Ureter (tissue), 1 donor: Measurements from ENCODE around the gene ACSS1. TPM values are rescaled to one million over a fixed set of nuclear protein-coding genes. Genes with fewer than 3 reads are reported as not detected.

ENCODE experiments used
- DNase-seq: peaks from one replicate; pipeline ENCODE4 v3.0.0-alpha.2; 2020; ENCODE audit warnings: low spot score
- total RNA-seq: library from RNA; stranded (reverse); gene quantifications from one replicate; pipeline ENCODE4 v1.2.4, GENCODE V29; 2023
- donor health status: DM: yes; HTN: yes; CAD: no.

The ACSS1 gene
- total RNA-seq = 33.7 TPM

DNA sequence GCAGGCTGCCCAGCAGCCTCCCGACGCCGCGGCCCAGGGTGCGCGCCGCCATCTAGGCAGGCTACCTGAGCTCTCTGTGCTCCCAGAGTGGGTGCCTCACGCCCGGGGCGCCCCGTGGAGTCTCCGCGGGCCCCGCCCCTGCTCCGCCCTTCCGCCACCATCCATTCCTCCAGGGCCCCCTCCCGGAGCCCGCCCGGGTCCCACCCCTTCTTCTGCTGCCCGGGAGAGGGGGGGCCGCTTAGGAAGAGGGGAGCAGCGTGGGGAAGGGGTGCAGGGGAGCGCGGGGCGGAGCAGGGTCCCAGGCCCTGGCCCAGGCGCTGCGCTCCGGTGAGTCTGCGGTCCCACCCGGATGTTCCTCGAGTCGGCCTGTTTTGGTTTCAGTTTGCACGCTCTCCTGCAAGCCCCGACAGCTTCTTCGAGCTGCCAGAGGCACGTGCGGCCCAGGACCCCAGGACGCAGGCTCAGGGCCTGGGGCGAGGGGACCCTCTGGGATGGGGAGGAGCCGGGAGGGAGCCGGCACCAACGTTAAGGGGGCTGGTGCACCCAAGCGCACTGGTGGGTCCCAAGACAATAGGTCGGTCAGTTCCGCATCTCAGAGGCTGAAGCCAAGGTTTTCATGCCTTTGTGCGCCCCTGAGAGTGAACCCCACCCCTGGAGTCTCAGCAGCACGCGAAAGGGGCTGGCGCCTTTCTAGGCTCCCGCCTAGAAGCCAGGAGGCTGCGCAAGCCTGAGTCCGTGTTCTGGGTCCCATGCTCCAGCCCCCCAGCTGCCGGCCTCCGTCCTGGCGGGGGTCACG, at the start of gene ACSS1:
Gene ACSS1 (minus strand): TSS at position 89 of the 796 bp plus-strand sequence. CDS start 37 bp downstream, at position 52.
- peak; percentile 79 for DNase-seq

DNA sequence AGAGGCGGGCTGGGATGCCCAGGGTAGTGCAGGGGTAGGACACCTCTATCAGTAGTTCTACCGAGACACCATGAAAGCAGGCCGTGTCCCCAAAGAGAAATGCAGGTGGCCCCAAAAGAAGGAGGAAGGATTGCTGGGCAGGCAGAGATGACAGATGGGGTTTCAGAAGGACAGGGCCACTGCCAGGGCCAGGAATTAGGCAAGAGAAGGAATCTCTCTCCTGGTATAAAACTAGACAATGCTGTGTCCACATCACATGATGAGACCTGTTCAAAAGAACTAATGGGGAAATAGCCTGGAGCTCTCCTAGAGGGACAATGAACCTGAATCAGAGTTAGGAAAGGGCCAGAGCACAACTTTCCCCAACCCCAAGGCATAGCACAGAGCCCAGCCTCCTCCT, 45.6 kb upstream of the ACSS1 start:
- DNase-seq = no peak

DNA sequence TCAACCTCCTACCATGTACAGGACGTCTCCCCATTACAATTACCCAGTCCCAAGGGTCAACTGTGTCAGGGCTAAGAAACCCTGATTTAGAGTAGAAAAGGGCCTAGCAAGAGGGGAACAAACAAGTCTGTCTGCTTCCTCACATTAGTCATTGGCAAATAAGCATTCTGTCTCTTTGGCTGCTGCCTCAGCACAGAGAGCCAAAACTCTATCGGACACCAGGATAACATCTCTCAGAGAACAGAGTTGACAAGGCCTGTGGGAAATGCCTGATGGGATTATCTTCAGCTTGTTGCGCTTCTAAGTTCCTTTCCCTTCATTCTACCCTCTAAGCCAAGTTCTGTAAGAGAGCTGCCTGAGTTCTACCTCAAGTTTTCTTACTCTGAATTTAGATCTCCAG, 43.0 kb upstream of the ACSS1 start:
- DNase-seq = no peak

DNA sequence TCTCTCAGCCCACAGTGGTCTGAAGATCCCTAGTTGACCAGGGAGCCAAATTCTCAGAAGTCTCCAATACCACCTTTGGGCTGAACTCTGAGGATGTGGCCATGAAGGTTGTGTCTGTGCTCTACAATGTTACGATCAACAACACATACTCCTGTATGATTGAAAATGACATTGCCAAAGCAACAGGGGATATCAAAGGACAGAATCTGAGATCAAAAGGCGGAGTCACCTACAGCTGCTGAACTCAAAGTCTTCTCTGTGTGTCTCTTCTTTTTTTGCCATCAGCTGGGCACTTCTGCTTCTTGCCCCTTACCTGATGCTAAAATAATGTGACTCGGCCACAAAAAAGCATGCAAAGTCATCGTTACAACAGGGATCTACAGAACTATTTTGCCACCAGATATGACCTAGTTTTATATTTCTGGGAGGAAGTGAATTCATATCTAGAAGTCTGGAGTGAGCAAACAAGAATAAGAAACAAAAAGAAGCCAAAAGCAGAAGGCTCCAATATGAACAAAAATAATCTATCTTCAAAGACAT, 41.7 kb upstream of the ACSS1 start:
- DNase-seq = no peak

DNA sequence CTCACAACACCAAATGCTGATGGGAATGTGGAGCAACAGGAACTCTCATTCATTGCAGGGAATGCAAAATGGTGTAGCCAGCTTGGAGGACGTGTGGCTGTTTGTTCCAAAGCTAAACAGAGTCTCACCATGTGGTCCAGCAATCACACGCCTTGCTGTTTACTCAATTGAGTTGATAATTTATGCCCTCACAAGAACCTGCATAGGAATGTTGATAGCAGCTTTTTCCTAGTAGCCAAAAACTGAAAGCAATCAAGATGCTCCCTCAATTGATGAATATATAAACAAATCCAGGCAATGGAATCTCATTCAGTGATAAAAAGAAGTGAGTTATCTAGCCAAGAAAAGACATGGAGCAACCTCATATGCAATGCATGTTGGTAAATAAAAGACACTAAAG, 39.6 kb upstream of the ACSS1 start:
- DNase-seq = no peak

DNA sequence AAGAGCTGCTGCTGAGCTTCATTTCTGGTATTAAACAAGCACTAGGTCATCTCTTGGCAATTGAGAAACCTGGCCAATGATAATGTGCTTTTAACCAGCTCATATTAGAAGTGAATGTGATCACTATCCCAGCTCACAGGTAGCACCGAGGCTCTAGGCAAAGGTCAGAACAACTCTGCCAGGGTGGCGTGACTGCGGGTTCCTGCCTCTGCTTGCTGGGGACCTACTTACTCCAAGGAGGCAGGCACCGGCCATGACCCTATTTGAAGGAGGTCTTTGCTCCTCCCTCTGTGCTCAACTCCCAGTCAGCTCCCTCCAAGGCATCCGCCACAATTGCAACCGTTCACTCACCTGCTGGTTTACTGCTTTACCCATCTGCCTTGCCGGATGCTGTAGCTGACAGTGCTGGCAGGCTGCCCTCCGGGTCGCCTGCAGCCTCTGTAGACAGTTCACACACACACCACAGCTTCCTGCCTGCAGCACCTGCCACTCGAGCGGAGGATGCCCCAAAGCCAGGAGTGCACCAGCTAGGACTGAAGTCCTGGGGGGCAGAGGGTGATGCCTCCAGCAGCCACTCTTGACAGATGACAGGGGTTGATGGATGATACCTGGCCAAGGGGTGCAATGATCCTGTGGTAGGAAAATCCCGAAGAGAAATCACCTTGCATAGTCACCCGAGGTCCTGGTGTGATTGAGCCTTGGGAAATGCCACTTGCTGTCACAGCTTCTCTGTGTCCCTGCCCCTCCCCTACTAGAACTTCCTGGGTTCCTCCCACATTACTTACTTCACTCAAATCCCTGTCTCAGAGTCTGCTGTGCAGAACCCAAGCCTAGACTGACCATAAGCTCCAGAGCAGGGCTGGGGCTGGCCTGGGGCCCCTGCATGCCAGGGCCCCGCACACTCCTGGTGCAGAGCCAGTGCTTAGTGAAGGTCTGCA, 32.8 kb upstream of the ACSS1 start:
- DNase-seq = no peak

DNA sequence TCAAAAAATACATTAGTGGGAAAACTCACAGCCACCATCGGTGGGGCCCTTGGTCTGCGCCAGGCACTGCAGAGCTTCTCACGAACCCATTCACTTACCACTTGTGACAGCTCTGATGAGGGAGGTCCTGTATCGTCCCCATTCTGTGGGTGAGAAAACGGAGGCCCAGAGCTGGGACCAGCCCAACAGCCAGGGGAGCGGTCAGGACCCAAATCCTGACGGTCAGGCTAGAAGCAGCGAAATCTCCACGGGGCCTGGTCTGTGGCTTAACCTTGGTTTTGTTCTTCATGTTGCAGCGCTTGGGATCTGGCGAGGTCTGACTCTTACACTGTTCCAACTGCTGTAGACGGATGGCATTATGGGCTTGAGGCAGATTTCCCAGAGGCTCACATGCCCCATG, 31.7 kb upstream of the ACSS1 start:
- no peak for DNase-seq

DNA sequence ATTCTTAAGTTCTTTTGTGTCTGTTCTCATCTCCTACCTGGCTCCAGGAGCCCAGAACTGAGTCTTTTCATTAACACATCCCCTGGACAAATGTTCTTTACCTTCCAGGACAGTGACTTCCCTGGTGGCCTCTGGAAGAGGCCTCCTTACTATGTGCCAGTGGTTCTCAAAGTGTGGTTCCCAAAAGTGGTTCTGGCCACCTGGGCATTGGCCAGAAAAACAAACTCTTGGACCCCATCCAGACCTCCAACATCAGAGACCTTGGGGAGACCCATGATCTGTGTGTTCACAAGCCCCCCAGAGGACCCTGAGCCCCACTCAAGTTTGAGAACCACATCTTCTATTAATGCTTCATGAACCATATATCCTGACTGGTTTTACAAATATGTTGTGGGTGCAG, 31.2 kb upstream of the ACSS1 start:
- no peak for DNase-seq

DNA sequence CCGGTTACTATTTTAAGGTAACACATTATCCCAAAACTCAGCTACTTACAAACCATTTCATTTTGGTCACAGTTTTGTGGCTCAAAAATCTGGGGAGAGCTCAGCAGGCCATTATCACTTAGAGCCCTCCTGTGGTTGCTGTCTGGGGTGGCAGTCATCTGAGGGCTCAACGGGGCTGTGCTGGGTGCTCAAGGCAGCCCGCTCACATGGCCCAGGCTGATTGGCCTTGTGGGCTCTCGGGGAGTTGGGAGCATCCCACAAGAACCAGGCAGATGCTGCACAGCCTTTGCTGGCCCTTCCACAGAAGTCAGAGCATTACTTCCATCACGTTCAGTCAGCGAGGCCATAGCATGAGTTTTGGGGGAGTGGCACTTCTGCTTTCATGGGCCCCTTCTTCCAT, 30.3 kb upstream of the ACSS1 start:
- DNase-seq = no peak

DNA sequence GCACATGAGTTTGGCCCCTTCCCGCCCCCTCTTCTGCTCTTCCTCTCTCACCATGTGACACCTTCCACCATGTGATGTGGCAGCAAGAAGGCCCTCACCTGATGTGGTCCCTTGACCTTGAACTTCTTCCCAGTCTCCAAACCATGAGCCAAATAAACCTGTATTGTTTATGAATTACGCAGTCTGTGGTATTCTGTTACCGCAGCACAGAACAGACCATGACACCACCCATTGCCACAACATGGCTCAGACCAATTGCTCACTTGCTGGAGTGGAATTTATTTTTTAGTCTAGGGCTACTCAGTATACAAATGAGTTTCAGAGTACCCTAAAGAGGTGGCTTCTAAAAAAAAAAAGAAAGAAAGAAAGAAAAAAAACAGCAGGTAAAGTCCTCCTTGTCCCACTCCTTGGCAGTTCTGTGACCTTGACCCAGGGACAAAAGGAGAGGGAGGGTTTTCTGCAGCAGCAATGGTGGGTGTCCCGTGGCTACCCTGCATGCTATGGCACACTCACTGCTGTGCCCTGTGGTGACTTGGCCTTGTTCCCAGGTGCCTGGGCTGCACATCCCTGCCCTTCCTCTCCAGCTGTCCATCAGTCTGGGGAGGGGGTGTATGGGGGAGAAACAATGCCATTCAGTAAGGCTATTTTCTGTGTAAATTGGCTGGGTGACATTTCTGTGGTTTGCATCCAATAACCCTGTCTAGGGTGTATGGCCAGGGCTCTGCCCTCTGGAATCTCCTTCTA, 29.4 kb upstream of the ACSS1 start:
- no peak for DNase-seq

DNA sequence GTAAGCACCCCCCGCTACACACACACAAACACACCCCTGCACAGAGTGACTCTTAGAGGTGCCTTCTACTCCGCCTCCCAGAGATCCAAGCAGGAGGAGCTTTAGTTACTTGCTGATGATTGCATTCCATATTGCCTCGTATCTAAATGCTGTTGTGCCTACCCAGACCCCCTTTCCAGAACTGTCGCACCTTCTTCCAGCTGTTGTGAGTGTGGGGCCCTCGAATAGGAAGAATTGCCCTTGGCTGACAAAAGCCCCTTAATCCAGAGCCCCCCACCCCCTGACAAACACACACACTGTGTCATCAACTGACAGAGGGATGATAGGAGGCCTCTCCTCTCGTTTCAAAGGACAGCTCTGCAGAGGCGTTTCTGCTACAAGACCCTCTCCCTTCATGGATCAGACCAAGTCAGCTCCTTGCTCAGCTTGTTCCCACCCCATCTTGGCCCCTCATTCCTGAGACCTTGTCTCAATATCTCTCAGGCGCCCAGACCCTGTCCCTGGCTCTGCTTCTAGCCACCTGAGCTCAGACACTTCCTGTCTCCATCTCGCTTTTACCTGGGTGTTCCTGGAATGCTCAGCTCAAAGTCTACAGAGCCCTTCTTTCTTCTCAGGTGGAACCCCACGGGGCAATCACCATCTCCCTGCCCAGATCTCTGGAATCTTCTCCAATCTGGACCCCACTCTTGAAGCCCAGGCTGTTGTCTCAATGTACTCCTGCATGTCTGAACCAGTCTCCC, 28.0 kb upstream of the ACSS1 start:
- no peak for DNase-seq

DNA sequence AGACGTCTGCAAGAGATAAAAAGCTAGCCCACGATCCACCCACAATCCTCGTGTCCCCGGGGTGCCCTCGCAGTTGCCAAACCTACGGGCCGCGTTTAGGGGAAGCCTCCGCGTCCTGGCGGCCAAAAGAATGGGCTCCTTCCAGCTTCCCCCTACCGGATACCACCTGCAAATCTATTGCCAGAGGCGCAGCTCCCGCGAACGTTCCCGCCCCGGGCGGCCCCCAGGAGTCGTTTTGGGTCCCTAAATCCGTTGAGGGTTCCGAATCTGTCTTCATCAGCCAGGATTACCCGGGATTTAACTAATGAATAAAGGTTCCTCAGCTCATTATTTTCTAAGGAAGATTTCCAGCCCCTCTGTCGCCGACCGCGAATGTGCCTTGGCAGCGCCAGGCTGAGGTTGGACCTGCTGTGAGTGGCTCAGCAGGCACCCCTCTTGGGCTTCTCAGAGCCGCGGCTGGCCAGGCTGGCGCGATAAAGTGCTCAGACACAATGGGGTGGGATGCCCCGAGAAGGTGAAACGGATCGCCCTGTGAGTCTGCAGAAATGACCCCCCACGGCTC, 26.8 kb upstream of the ACSS1 start:
- no peak for DNase-seq

DNA sequence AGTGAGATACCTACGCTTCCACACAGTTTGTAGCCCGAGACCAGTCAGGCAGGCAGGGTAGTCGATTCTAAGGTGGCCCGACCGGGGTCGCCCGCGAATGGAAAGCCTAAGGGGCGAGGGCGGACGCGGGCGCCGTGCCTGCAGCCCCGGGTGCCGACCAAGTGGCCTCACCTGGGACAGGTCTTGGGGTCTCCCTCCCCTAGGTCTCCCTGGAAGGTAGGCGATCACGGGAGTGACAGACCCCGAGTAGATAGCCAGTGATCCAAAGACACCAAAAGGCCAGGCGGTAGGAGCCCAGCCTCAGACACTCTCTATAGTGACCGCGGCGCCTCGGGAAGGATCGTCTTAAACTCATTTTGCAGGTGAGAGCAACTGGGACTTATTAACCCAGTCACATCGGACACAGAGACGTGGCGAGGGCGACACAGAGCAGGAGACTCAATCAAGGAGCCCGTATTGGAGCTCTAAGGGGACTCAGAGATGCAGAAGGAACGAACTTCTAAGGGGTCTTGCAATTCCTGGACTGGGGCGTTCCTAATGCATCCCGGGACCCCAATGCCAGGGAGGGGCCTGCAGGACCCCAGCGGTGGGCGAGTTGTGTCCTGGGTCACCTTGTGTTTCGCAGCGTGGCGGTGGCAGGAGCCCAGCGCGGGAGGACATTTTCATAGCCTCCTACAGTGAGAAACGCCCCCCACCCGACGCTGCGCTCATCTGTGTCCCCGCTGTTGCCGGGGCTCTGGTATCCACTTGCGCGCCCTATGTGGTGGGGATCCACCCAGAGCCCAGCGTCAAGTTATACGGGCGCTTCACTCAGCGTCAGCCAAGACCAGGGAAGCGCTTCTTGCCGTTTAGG, 26.1 kb upstream of the ACSS1 start:
- no peak for DNase-seq

DNA sequence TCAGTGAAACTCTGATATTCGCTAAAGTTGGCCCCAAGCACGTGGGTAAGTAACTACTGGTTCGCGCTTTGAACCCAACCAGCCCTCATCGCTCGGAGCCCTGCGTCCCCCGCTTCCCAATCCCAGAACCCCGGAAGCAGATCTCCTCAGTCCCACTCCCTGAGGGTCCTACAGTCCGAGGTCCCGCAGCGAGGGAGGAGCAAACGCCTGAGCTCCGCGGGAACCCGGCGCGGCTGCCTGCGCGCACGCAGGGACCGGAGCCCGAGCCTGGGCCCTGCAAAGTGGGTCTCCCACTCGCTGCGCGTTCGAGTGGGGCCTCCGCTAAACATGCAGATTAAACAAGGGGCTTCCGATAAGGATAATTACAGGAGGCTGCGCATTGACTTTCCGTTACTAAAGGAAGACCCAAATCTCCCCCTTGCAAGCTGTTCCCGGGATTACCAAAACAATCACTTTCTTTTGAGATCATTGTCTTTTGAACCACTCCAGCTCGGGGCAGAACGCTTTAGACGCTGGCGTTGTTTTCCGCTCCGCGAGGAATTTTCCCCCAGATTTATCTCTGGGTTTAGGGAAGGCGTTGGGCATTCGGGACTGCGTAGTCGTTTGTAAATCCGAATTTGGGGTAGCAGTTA, 25.3 kb upstream of the ACSS1 start:
- DNase-seq = no peak

DNA sequence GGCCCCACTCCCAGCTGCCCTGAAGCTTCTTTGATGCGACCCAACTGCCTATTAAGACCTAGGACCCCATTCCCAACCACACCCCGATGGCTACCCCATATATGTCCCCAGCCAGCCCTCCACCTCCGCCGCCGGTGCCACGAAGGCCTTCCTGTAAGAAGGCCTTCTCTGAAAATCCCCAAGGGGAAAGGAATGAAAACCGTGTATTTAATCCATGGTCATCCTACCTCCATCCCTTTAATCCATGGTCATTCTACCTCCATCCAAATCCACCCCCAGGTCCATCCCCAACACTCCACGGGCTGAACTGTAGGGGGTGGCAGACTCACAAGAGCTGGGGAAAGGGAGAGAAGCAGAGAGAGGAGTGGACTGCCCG, 24.5 kb upstream of the ACSS1 start:
- DNase-seq = no peak

DNA sequence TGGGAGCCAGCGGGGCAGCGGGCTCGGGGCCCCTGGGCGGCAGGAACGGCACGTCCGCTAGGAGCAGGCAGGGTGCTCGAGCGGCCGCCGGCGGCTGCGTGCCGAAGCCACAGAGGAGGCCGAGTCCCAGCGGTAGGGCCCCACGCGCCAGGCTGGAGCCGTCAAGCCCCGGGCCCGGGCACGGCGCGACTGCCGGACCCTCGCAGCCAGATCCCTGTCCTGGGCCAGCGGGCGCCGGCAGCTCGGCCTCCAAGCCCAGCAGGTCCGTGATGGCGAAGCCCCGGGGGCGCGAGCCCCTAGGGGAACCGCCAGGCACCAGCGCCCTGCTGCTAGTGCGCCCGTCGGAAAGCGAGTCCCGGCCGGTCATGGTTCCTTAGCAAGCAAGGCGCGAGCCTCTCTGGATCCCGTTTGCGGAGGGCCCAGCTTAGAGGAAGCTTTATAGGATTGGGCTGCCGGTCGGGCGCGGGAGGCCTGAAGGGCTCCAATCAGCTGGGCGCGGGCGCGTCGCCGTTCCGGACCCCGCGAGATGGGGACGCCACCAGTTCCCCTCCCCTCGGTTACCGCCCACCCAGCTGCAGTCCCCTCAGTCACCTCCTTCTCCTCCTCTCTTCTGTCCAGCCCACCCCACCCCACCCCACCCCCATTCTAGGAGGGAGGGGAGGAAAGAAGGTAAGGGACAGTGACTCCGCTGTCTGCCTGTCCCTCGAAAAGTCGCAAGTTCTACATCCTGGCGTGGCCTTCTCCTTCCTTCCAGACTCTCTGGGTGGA, 24.0 kb upstream of the ACSS1 start, which contains the start of gene VSX1:
Gene VSX1 (minus strand): TSS at position 412 of the 768 bp plus-strand sequence. CDS start 45 bp downstream, at position 367.
- no peak for DNase-seq

DNA sequence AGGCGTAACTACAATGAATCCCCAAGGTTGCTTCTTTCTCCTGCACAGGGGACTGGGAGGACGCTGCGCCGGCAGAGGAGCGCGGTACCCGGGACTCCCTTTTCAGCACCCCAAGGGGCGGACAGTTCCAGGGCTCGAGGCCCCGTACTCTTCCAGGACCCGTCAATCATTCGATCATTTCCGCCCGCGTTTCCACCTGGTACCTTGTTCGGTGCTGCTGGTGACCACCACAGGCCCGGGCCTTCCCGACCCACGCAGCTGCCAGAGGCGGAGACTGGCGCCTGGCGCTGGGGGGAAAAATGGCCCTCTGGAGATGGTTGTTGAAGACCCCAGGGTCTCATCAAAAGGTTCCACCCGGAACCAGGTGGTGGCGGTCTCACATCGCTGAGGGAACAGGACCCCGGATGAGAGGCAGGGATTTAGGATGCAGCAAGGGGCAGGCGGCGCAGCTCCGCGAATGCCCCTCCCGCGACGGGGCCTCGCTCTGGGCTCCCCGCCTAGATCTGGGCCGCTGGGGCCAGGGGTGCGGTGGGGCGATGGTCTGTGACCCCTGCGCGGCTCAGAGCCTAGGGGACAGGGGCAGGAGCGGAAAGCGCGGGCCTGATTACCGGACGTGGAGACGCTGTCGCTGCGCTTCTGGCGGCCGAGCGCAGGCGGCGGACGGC, 23.3 kb upstream of the ACSS1 start:
- no peak for DNase-seq

DNA sequence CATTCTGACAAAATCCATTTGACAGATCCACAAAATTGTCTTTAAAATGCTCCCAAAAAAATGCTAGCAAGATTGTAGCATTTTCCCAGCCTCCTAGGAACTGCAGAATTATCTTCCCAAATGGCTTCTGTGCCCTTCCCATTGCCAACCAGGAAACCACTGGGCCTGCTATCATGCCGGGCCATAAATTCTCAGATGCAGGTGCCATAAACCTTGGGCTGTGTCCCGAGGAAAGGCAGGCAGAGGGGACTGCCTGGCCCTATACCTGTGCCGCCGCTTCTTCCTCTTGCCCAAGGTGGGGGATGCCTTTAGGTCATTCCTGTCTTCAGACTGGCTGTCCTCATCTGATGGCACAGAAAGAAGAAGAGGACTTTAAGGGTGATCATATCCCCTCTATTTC, 21.2 kb upstream of the ACSS1 start:
- DNase-seq = no peak
